ENCODE results near the gene CCDC183.

- no peak for TF ChIP-seq POLR2AphosphoS5 (IDR thresholded peaks at IDR 0.05)
- no peak for TF ChIP-seq CTCF (IDR thresholded peaks at IDR 0.05)
Observed at GRCh38 chr9:136774416-136775045, 21.6 kb upstream of the CCDC183 start.

Data from gastroesophageal sphincter (tissue), 3 donors.